ENCODE measurements around the gene IMPA2. TPM values are rescaled to one million over a fixed set of nuclear protein-coding genes. Genes with fewer than 3 reads are reported as not detected.

Gene IMPA2
- total RNA-seq, 6 experiments from 2014 or later = 1.2 to 2.5 (median 1.5) TPM

DNA sequence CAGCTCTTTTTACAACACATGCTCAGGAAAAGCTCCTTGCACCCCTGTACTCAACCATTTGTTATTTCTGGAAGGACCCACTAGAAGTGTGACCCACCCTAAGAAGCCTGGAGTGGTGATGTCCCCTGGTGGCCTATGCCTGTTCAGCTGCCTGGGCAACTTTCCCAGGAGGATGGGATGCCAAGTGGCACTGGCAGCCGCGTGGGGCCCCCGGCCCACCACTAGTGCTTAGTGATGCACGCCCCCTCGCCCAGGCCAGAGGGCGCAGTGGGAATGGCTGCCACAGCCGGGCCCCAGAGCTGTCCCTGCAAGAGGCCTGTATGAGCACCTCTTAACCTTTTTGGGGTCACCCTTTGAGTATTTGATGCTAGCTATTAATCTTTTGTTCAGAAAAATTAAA, 18.1 kb downstream of the IMPA2 start:
- Mint-ChIP-seq H3K4me3 (no peak overlapping the region), H3K27me3 (ENCODE audit: insufficient read depth) (no peaks in the 10 kb centered on the region; the same call in 1 of the 2 replicates), H3K4me1 (ENCODE audit: low read depth) (peaks cover 17% of the 10 kb centered on the region), H3K36me3 (ENCODE audit: low read depth) (no peaks in the 10 kb centered on the region), H3K27ac (no peak overlapping the region), H3K9me3 (no peaks in the 10 kb centered on the region)
- no peak for DNase-seq
- TF ChIP-seq, protein P1, sequence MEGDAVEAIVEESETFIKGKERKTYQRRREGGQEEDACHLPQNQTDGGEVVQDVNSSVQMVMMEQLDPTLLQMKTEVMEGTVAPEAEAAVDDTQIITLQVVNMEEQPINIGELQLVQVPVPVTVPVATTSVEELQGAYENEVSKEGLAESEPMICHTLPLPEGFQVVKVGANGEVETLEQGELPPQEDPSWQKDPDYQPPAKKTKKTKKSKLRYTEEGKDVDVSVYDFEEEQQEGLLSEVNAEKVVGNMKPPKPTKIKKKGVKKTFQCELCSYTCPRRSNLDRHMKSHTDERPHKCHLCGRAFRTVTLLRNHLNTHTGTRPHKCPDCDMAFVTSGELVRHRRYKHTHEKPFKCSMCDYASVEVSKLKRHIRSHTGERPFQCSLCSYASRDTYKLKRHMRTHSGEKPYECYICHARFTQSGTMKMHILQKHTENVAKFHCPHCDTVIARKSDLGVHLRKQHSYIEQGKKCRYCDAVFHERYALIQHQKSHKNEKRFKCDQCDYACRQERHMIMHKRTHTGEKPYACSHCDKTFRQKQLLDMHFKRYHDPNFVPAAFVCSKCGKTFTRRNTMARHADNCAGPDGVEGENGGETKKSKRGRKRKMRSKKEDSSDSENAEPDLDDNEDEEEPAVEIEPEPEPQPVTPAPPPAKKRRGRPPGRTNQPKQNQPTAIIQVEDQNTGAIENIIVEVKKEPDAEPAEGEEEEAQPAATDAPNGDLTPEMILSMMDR (IDR thresholded peaks at IDR 0.05) = no peak

DNA sequence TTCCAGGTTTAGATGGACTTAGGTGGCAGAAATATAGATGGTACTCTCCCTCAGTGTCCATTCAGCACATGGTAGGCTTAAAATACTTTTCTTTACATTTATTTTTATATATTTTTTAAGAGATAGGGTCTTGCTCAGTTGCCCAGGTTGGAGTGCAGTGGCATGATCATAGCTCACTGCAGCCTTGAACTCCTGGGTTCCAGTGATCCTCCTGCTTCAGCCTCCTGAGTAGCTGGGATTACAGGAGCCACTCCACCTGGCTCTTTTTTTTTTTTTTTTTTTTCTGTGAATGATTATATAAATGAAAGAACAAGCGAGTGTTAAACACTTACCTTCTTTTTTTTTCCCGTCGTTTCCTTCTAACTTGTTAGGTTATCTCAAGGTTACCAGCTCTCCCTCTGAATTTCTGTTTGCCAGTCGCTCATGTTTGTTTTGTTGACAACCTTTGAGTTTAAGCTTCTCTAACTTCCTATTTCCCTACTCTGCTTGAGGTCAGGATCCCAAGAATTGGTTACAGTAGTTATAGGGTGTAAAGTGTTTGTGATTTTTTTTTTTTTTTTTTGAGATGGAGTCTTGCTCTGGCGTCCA, 18.9 kb downstream of the IMPA2 start:
- DNase-seq = no peak
- Mint-ChIP-seq H3K36me3 (ENCODE audit: low read depth) (no peaks in the 10 kb centered on the region), H3K4me3 (no peak overlapping the region), H3K9me3 (no peaks in the 10 kb centered on the region), H3K27ac (no peak overlapping the region), H3K27me3 (ENCODE audit: insufficient read depth) (no peaks in the 10 kb centered on the region; the same call in 1 of the 2 replicates), H3K4me1 (ENCODE audit: low read depth) (peaks cover 10% of the 10 kb centered on the region)
- TF ChIP-seq, protein P1 (IDR thresholded peaks at IDR 0.05) = no peak

DNA sequence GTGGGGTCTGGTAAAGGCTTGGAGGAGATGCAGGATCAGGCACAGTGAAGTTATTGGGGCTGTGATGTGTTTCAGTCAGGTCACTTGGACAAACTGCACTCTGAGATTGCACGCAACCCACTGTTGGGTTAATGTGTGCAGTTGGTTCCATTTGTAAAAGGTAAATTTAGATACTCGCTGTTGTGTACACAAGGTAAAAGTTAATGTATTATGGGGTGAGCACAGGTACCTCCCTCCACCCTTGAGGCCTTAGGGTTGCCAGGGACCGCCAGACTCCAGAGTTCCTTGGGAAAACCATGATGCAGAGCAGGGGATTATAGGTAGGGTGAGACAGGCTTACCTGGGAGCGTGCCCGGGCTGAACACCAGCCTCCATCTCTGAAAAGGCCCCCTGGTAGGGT, 20.1 kb downstream of the IMPA2 start:
- Mint-ChIP-seq H3K36me3 (ENCODE audit: low read depth) (no peaks in the 10 kb centered on the region), H3K4me3 (no peak overlapping the region), H3K9me3 (no peaks in the 10 kb centered on the region), H3K27ac (no peak overlapping the region), H3K4me1 (ENCODE audit: low read depth) (peaks cover 5% of the 10 kb centered on the region; the same call in 1 of the 2 replicates), H3K27me3 (ENCODE audit: insufficient read depth) (no peaks in the 10 kb centered on the region; the same call in 1 of the 2 replicates)
- DNase-seq = no peak
- TF ChIP-seq, protein P1 (IDR thresholded peaks at IDR 0.05) = no peak

DNA sequence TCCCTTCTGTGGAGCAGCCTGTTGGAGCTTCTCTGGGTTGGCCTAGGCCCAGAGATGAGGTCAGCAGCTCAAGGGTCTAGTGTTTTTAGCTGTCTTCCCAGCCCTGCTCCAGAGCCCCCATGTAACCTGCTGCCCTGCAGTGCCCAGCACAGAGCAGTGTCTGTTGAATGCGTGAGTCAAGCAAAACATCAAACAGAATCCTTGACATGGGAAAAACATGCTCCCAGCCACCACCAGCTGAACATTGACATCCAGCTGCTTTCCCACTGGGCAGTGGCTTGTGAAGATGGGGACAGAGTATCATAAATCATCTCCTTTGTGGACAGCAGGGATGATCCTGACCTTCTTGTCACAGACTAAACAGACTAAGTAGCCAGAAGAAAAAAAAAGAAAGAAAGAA, 22.6 kb downstream of the IMPA2 start:
- H3K27me3 Mint-ChIP-seq (ENCODE audit: insufficient read depth) = peaks cover 3% of the 10 kb centered on the region; the same call in 1 of the 2 replicates
- TF ChIP-seq, protein P1 (IDR thresholded peaks at IDR 0.05) = no peak
- peaks cover 5% of the 10 kb centered on the region; the same call in 1 of the 2 replicates for H3K4me1 Mint-ChIP-seq (ENCODE audit: low read depth)
- no peak overlapping the region for H3K4me3 Mint-ChIP-seq
- no peak overlapping the region for H3K27ac Mint-ChIP-seq
- DNase-seq = no peak
- H3K36me3 Mint-ChIP-seq (ENCODE audit: low read depth) = no peaks in the 10 kb centered on the region
- H3K9me3 Mint-ChIP-seq = no peaks in the 10 kb centered on the region

DNA sequence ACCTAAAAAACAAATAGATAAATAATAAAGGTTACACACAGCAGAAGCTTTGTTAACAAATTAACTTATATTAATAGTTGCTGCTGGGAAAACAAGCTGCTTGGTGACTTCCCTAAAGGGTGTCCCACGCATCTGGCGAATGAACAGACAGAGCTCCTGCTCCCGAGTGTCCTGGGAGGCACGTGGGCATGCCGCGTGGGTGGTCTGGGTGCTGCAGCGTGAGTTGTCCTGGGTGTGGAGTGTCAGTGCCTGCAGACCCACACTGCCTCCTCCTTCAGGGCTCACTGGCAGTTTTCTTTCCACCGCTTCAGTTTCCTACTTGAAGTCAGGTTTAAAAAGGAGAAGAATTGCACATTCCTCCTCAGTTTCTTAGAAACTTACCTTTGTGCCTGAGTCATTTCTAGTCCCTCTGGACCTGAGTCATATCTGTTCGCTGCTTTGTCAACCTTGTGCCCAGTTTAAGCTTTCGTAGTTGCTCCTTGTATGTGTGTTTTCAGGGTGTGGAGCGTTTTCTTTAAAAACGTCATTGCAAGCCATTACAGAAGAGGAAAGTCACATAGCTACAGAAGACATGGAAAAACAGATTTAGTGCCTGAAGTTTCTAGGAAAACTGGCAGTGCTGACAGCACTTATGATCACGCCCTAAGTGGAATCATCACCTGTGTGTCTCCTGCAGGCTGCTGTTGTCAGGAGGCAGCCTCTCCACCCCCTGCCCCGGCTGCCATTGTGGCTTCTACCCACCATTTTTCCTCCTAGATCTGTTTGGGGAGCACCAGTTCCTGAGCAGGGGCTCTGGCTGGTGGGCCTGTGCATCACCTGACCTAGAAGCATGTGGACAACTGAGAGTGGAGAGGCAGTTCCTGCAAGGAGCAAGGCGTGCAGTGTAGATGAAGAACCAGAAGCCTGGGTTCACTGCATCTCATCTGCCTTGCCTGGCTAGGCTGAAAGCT, 24.5 kb downstream of the IMPA2 start:
- H3K4me1 Mint-ChIP-seq (ENCODE audit: low read depth) = peaks cover 5% of the 10 kb centered on the region; the same call in 1 of the 2 replicates
- no peak overlapping the region for H3K27ac Mint-ChIP-seq
- peaks cover 3% of the 10 kb centered on the region; the same call in 1 of the 2 replicates for H3K27me3 Mint-ChIP-seq (ENCODE audit: insufficient read depth)
- no peaks in the 10 kb centered on the region for H3K9me3 Mint-ChIP-seq
- TF ChIP-seq, protein P1 (IDR thresholded peaks at IDR 0.05) = no peak
- no peak for DNase-seq
- H3K36me3 Mint-ChIP-seq (ENCODE audit: low read depth) = no peaks in the 10 kb centered on the region
- no peak overlapping the region for H3K4me3 Mint-ChIP-seq
